ENCODE results near the gene BAD. TPM values are rescaled to one million over a fixed set of nuclear protein-coding genes. Genes with fewer than 3 reads are reported as not detected.

BAD gene
- total and polyA plus RNA-seq, 4 donors = 16.0 to 39.5 (median 30.2) TPM

DNA sequence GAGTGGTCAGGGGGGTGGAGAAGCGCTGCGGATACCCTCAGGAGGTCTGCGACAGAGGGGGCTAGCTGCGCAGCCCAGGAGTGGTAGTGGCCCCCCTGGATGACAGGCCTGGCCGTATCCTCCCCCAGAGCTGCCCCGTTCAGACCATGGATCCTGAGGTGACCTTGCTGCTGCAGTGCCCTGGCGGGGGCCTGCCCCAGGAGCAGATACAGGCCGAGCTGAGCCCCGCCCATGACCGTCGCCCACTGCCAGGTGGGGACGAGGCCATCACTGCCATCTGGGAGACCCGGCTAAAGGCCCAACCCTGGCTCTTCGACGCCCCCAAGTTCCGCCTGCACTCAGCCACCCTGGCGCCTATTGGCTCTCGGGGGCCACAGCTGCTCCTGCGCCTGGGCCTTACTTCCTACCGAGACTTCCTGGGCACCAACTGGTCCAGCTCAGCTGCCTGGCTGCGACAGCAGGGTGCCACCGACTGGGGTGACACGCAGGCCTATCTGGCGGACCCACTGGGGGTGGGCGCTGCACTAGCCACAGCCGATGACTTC, 57.9 kb downstream of the BAD start:
- Histone ChIP-seq H3K4me1 (ENCODE audit: control insufficient read depth in 4 of 4, insufficient read depth in 4 of 4, low read length in 3 of 4) (peaks cover 14 to 47% (median 30%) of the 10 kb centered on the region in 4 donors), H3K36me3 (ENCODE audit: control insufficient read depth in 4 of 4, insufficient read depth in 3 of 4, low read depth in 1 of 4, low read length in 3 of 4) (peaks cover 0 to 14% (median 6%) of the 10 kb centered on the region in 4 donors), H3K9ac (ENCODE audit: low read depth in 1 of 2, low read length in 2 of 2) (peak overlapping the region; percentile 14 to 89), H3K4me3 (ENCODE audit: low read depth in 1 of 3, low read length in 3 of 3) (peak overlapping the region; percentile 51 to 97 (median 67)), H3K27ac (ENCODE audit: low read depth in 1 of 2, low read length in 2 of 2) (peak overlapping the region; percentile 52 to 92), H3K27me3 (ENCODE audit: control insufficient read depth in 4 of 4, insufficient read depth in 4 of 4, low read length in 3 of 4) (no peaks in the 10 kb centered on the region), H3K9me3 (ENCODE audit: control insufficient read depth in 4 of 4, low read length in 3 of 4) (no peaks in the 10 kb centered on the region)
- TF ChIP-seq RXRA (IDR thresholded peaks at IDR 0.05) = peak in 1 of 2 donors; percentile 24
- TF ChIP-seq, protein P1, sequence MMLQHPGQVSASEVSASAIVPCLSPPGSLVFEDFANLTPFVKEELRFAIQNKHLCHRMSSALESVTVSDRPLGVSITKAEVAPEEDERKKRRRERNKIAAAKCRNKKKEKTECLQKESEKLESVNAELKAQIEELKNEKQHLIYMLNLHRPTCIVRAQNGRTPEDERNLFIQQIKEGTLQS (IDR thresholded peaks at IDR 0.05) = no peak
- no peak for DNase-seq (ENCODE audit: low spot score)
- 21% methylated on average over 26 of the region's 26 CpGs for WGBS

DNA sequence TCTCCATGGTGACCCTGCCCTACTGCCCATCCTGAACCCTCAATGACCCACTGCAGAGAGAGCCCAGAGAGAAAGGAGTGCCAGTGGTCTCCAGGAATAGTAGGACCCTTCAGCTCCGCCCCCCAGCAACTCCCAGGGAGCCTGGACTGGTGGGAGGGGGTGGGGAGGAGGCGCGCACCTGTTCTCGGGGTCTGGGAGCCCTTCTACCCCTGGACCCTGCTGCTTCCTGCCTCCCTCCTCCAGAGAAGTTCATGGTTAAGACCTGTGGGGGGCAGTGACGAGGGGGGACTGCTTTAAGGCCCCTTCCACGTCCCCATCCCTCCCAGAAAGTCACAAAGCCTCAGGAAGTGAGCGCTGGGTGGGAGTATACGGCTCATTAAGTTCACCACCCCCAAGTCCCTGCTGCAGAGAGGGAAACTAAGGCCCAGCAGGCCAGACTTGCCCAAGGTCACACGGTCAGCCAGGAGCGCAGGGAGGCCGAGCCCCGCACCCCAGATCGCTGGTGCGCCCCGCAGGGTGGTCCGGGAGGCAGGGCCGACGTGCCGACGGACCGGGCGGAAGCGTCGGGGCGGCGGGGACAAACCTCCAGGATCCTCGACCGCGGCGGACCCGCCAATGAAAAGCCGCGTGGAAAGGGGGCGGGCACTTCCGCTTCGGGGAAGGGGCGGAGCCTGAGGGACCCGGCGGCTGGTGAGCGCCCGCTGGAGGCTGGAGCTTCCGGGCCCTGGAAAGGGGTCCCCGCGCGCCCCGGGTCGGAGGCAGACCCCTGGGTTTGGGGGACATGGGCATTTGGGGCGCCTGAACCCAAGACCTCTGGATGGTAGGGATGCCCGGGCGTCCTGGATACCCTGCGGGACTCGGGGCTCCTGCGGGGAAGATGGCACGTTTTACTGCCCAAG, 58.6 kb downstream of the BAD start, which contains the start of the genes NUDT22 and TRPT1:
TSS of gene NUDT22 (plus strand) at position 667 of the 899 bp plus-strand sequence. CDS start 379 bp downstream, outside the sequence.
TSS of gene TRPT1 (minus strand) at position 579 of the 899 bp plus-strand sequence. CDS start at position 253, 326 bp downstream.
- Histone ChIP-seq H3K36me3 (ENCODE audit: control insufficient read depth in 4 of 4, insufficient read depth in 3 of 4, low read depth in 1 of 4, low read length in 3 of 4) (peaks cover 0 to 18% (median 6%) of the 10 kb centered on the region in 4 donors), H3K4me1 (ENCODE audit: control insufficient read depth in 4 of 4, insufficient read depth in 4 of 4, low read length in 3 of 4) (peaks cover 12 to 44% (median 28%) of the 10 kb centered on the region in 4 donors), H3K9me3 (ENCODE audit: control insufficient read depth in 4 of 4, low read length in 3 of 4) (no peaks in the 10 kb centered on the region), H3K27ac (ENCODE audit: low read depth in 1 of 2, low read length in 2 of 2) (peak within 1 kb of the TSS; percentile 52 to 92), H3K4me3 (ENCODE audit: low read depth in 1 of 3, low read length in 3 of 3) (peak within 1 kb of the TSS; percentile 51 to 97 (median 67)), H3K27me3 (ENCODE audit: control insufficient read depth in 4 of 4, insufficient read depth in 4 of 4, low read length in 3 of 4) (no peaks in the 10 kb centered on the region), H3K9ac (ENCODE audit: low read depth in 1 of 2, low read length in 2 of 2) (peak within 1 kb of the TSS; percentile 14 to 89)
- DNase-seq (ENCODE audit: low spot score) = peak; percentile 95
- TF ChIP-seq FOXA1 (IDR thresholded peaks at IDR 0.05) = no peak
- TF ChIP-seq, protein P2, sequence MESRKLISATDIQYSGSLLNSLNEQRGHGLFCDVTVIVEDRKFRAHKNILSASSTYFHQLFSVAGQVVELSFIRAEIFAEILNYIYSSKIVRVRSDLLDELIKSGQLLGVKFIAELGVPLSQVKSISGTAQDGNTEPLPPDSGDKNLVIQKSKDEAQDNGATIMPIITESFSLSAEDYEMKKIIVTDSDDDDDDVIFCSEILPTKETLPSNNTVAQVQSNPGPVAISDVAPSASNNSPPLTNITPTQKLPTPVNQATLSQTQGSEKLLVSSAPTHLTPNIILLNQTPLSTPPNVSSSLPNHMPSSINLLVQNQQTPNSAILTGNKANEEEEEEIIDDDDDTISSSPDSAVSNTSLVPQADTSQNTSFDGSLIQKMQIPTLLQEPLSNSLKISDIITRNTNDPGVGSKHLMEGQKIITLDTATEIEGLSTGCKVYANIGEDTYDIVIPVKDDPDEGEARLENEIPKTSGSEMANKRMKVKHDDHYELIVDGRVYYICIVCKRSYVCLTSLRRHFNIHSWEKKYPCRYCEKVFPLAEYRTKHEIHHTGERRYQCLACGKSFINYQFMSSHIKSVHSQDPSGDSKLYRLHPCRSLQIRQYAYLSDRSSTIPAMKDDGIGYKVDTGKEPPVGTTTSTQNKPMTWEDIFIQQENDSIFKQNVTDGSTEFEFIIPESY (IDR thresholded peaks at IDR 0.05) = no peak
- TF ChIP-seq HNF4G (IDR thresholded peaks at IDR 0.05) = no peak
- TF ChIP-seq GABPA (IDR thresholded peaks at IDR 0.05 in 1 of 2, conservative IDR thresholded peaks at IDR 0.05 in 1 of 2) = peak in 1 of 2 donors; percentile 88
- peak; percentile 70 for TF ChIP-seq SP1 (IDR thresholded peaks at IDR 0.05)
- peak; percentile 44 for TF ChIP-seq YY1 (IDR thresholded peaks at IDR 0.05)
- TF ChIP-seq, protein P3, sequence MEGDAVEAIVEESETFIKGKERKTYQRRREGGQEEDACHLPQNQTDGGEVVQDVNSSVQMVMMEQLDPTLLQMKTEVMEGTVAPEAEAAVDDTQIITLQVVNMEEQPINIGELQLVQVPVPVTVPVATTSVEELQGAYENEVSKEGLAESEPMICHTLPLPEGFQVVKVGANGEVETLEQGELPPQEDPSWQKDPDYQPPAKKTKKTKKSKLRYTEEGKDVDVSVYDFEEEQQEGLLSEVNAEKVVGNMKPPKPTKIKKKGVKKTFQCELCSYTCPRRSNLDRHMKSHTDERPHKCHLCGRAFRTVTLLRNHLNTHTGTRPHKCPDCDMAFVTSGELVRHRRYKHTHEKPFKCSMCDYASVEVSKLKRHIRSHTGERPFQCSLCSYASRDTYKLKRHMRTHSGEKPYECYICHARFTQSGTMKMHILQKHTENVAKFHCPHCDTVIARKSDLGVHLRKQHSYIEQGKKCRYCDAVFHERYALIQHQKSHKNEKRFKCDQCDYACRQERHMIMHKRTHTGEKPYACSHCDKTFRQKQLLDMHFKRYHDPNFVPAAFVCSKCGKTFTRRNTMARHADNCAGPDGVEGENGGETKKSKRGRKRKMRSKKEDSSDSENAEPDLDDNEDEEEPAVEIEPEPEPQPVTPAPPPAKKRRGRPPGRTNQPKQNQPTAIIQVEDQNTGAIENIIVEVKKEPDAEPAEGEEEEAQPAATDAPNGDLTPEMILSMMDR (IDR thresholded peaks at IDR 0.05; ENCODE audit: low read depth, low read length, missing input control) = peak; percentile 18
- TF ChIP-seq RAD21 (IDR thresholded peaks at IDR 0.05) = peak in 1 of 2 donors; percentile 23
- no peak for TF ChIP-seq NR2F2 (IDR thresholded peaks at IDR 0.05)
- TF ChIP-seq, protein P1 (IDR thresholded peaks at IDR 0.05) = no peak
- no peak for TF ChIP-seq FOXA2 (IDR thresholded peaks at IDR 0.05)
- TF ChIP-seq, protein P4, sequence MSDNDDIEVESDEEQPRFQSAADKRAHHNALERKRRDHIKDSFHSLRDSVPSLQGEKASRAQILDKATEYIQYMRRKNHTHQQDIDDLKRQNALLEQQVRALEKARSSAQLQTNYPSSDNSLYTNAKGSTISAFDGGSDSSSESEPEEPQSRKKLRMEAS (IDR thresholded peaks at IDR 0.05) = no peak
- TF ChIP-seq, protein P5, sequence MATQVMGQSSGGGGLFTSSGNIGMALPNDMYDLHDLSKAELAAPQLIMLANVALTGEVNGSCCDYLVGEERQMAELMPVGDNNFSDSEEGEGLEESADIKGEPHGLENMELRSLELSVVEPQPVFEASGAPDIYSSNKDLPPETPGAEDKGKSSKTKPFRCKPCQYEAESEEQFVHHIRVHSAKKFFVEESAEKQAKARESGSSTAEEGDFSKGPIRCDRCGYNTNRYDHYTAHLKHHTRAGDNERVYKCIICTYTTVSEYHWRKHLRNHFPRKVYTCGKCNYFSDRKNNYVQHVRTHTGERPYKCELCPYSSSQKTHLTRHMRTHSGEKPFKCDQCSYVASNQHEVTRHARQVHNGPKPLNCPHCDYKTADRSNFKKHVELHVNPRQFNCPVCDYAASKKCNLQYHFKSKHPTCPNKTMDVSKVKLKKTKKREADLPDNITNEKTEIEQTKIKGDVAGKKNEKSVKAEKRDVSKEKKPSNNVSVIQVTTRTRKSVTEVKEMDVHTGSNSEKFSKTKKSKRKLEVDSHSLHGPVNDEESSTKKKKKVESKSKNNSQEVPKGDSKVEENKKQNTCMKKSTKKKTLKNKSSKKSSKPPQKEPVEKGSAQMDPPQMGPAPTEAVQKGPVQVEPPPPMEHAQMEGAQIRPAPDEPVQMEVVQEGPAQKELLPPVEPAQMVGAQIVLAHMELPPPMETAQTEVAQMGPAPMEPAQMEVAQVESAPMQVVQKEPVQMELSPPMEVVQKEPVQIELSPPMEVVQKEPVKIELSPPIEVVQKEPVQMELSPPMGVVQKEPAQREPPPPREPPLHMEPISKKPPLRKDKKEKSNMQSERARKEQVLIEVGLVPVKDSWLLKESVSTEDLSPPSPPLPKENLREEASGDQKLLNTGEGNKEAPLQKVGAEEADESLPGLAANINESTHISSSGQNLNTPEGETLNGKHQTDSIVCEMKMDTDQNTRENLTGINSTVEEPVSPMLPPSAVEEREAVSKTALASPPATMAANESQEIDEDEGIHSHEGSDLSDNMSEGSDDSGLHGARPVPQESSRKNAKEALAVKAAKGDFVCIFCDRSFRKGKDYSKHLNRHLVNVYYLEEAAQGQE (IDR thresholded peaks at IDR 0.05) = peak; percentile 68
- no peak for TF ChIP-seq RXRA (IDR thresholded peaks at IDR 0.05)
- no peak for TF ChIP-seq EGR1 (IDR thresholded peaks at IDR 0.05; ENCODE audit: low read depth in 2 of 2)
- no peak for TF ChIP-seq TAF1 (conservative IDR thresholded peaks at IDR 0.05)
- WGBS = 1% methylated on average over 54 of the region's 54 CpGs
